Heart left ventricle (tissue), 13 donors: ENCODE data around the gene PRLH.

ENCODE experiments used
- CTCF ChIP-seq, 12 donors: fragments of 200-600 bp; sonication (generic) in 4 of 12; IDR thresholded peaks; one replicate each; pipeline versions ENCODE4 v1.5.0 to v1.8.0; 2018 to 2022; ENCODE audit warnings: antibody characterized with exemption in 12 of 12, mild to moderate bottlenecking in 5 of 12
- POLR2A ChIP-seq, 2 donors: fragments of 450-650 bp; IDR thresholded peaks; one replicate each; pipeline ENCODE4 v1.6.1; 2017; ENCODE audit warnings: antibody characterized with exemption in 2 of 2, mild to moderate bottlenecking in 2 of 2, moderate library complexity in 2 of 2
- donor health status: ischemic (EF 13 %, LVEDD 7.1; RV severe dilation, severe dysfunction).
- donor health status: DM: no; HTN: yes; CAD: no.
- donor health status: DM: no; HTN: no; CAD: no.
- donor health status: ischemic (EF 25% LVEDD 6.9; RV normal size, moderate dysfunction).
- donor health status: ischemic (EF 25% LVEDD 5.7; RV mildly dilated, moderate dysfunction).
- donor health status: ischemic (EF 35%, LVEDD 5.7; RV mildly dilated, moderate dysfunction).
- donor health status: nonischemic (EF 11% LVEDD 7.7; RV severe dilation, severe dysfunction).
- donor health status: DM: yes; HTN: yes; CAD: no.
- donor health status: PGD.
- donor health status: ischemic (EF 29% LVEDD 5.4; RV normal size, mild dysfunction).
- donor health status: nonischemic (EF 23%, LVEDD 6.1; RV moderate dilation, normal function).

- TF ChIP-seq POLR2A (IDR thresholded peaks at IDR 0.05): no peak
- no peak for TF ChIP-seq CTCF (IDR thresholded peaks at IDR 0.05)
Observed at GRCh38 chr2:237533668-237534161, 32.7 kb upstream of the PRLH start.
